Neural progenitor cell (in vitro differentiated cells): ENCODE measurements around the gene RGPD8. TPM values are rescaled to one million over a fixed set of nuclear protein-coding genes. Genes with fewer than 3 reads are reported as not detected.
"Not testable (repeated sequence)": the region's sequence is repeated elsewhere in the genome, so short reads cannot be mapped to it uniquely, and the experiment has no call there.

Experiments used
- DNase-seq: peaks from one replicate; pipeline ENCODE4 v3.0.0-alpha.2; 2016; ENCODE audit warnings: low spot score
- H2AFZ ChIP-seq: fragments of 200-600 bp; sonication (generic); replicated peaks from 2 replicates; pipeline ENCODE4 v1.6.1; 2016; ENCODE audit warnings: antibody characterized with exemption
- H3F3A ChIP-seq: fragments of 200-600 bp; sonication (generic); 2 replicates; pipeline ENCODE4 v1.6.1; 2016; ENCODE audit warnings: antibody characterized with exemption, low read depth
- H3K27ac ChIP-seq: fragments of 200-600 bp; sonication (generic); 2 replicates; pipeline ENCODE4 v1.5.1; 2016; ENCODE audit warnings: mild to moderate bottlenecking
- H3K27me3 ChIP-seq: fragments of 200-600 bp; sonication (generic); 2 replicates; pipeline ENCODE4 v1.6.1; 2016; ENCODE audit warnings: mild to moderate bottlenecking, moderate library complexity
- H3K36me3 ChIP-seq: fragments of 200-600 bp; sonication (generic); 2 replicates; pipeline ENCODE4 v1.5.1; 2016
- H3K4me1 ChIP-seq: fragments of 200-600 bp; sonication (generic); 2 replicates; pipeline ENCODE4 v1.6.1; 2016; ENCODE audit warnings: mixed run types
- H3K4me2 ChIP-seq: fragments of 200-600 bp; sonication (generic); 2 replicates; pipeline ENCODE4 v1.6.1; 2016
- H3K4me3 ChIP-seq: fragments of 200-600 bp; sonication (generic); 2 replicates; pipeline ENCODE4 v1.5.1; 2016
- H3K79me2 ChIP-seq: fragments of 200-600 bp; sonication (generic); 2 replicates; pipeline ENCODE4 v1.6.1; 2016; ENCODE audit warnings: low read depth
- H3K9ac ChIP-seq: fragments of 200-600 bp; sonication (generic); 2 replicates; pipeline ENCODE4 v1.6.1; 2016
- H3K9me3 ChIP-seq: fragments of 200-600 bp; sonication (generic); 2 replicates; pipeline ENCODE4 v1.5.1; 2016; ENCODE audit warnings: low read depth
- H4K20me1 ChIP-seq: fragments of 200-600 bp; sonication (generic); 2 replicates; pipeline ENCODE4 v1.6.1; 2016; ENCODE audit warnings: low read depth
- H3K27ac Mint-ChIP-seq: 3 replicates; pipeline ENCODE4 v1.8.0; 2021; ENCODE audit warnings: mixed read lengths
- H3K27me3 Mint-ChIP-seq: 2 replicates; pipeline ENCODE4 v1.8.0; 2022; ENCODE audit warnings: low read depth, mild to moderate bottlenecking, inconsistent platforms, moderate library complexity, mixed read lengths; ENCODE audit not compliant: insufficient read depth
- H3K36me3 Mint-ChIP-seq: 3 replicates; pipeline ENCODE4 v1.8.0; 2021; ENCODE audit warnings: mixed read lengths
- H3K4me1 Mint-ChIP-seq: 3 replicates; pipeline ENCODE4 v1.8.0; 2021; ENCODE audit warnings: mixed read lengths
- H3K4me3 Mint-ChIP-seq: 3 replicates; pipeline ENCODE4 v1.8.0; 2021; ENCODE audit warnings: mild to moderate bottlenecking, moderate library complexity, mixed read lengths
- H3K9me3 Mint-ChIP-seq: 3 replicates; pipeline ENCODE4 v1.8.0; 2020; ENCODE audit warnings: mixed read lengths
- CTCF ChIP-seq: fragments of 200-600 bp; sonication (generic); IDR thresholded peaks from 2 replicates; pipeline ENCODE4 v1.5.1; 2017; ENCODE audit warnings: antibody characterized with exemption, mild to moderate bottlenecking
- total RNA-seq: library from RNA; depleted of rRNA; stranded (reverse); fragments of >200 nt; gene quantifications from 2 replicates; pipeline ENCODE4 v1.2.3, GENCODE V29; 2015; ENCODE audit warnings: low replicate concordance

RGPD8 gene
- total RNA-seq, 1 donor from 2014 or later = 11.1 TPM

GRCh38 chr2:112416860-112417259, 16.6 kb downstream of the RGPD8 start:
- DNase-seq, H4K20me1 ChIP-seq, H3K27me3 ChIP-seq, H3K4me1 ChIP-seq, H3K79me2 ChIP-seq, H3K36me3 ChIP-seq, H3K9me3 ChIP-seq, H3K4me3 ChIP-seq, H3K4me2 ChIP-seq, H3F3A ChIP-seq, H3K4me1 Mint-ChIP-seq, H3K9me3 Mint-ChIP-seq, H3K27ac ChIP-seq, H3K4me3 Mint-ChIP-seq, H2AFZ ChIP-seq, H3K36me3 Mint-ChIP-seq, H3K9ac ChIP-seq, H3K27me3 Mint-ChIP-seq, H3K27ac Mint-ChIP-seq: not testable (repeated sequence)
- TF ChIP-seq CTCF = peak; percentile 19

- H3K27me3 Mint-ChIP-seq, H3K27ac ChIP-seq, H3K27ac Mint-ChIP-seq, H3K79me2 ChIP-seq, H3K36me3 ChIP-seq, H2AFZ ChIP-seq, H3K4me1 Mint-ChIP-seq, DNase-seq, H3K4me3 Mint-ChIP-seq, H3F3A ChIP-seq, H3K9me3 Mint-ChIP-seq, H3K4me1 ChIP-seq, H3K4me2 ChIP-seq, H3K9ac ChIP-seq, H3K27me3 ChIP-seq, H3K9me3 ChIP-seq, H3K4me3 ChIP-seq, H3K36me3 Mint-ChIP-seq, H4K20me1 ChIP-seq: not testable (repeated sequence)
Measured at GRCh38 chr2:112360055-112360454, 73.4 kb downstream of the RGPD8 start.

GRCh38 chr2:112354335-112354734, 79.1 kb downstream of the RGPD8 start:
- not testable (repeated sequence) for H3F3A ChIP-seq, H3K9me3 Mint-ChIP-seq, H3K4me1 ChIP-seq, H3K36me3 ChIP-seq, H3K4me2 ChIP-seq, H3K27me3 Mint-ChIP-seq, H3K27ac ChIP-seq, H3K4me3 ChIP-seq, H3K27ac Mint-ChIP-seq, H3K4me1 Mint-ChIP-seq, H4K20me1 ChIP-seq, H3K4me3 Mint-ChIP-seq, DNase-seq, H2AFZ ChIP-seq, H3K79me2 ChIP-seq, H3K9ac ChIP-seq, H3K27me3 ChIP-seq, H3K36me3 Mint-ChIP-seq, H3K9me3 ChIP-seq

GRCh38 chr2:112352809-112353603, 80.4 kb downstream of the RGPD8 start:
- not testable (repeated sequence) for DNase-seq, H3K4me3 Mint-ChIP-seq, H3K4me3 ChIP-seq, H2AFZ ChIP-seq, H3K9me3 ChIP-seq, H3F3A ChIP-seq, H3K4me2 ChIP-seq, H3K4me1 Mint-ChIP-seq, H3K79me2 ChIP-seq, H3K9ac ChIP-seq, H3K36me3 ChIP-seq, H3K27ac ChIP-seq, H3K27me3 ChIP-seq, H4K20me1 ChIP-seq, H3K36me3 Mint-ChIP-seq, H3K27me3 Mint-ChIP-seq, H3K4me1 ChIP-seq, H3K9me3 Mint-ChIP-seq, H3K27ac Mint-ChIP-seq

- H3K27me3 Mint-ChIP-seq, H3K27ac Mint-ChIP-seq, H3F3A ChIP-seq, H3K9ac ChIP-seq, H3K9me3 ChIP-seq, DNase-seq, H3K4me3 Mint-ChIP-seq, H3K9me3 Mint-ChIP-seq, H4K20me1 ChIP-seq, H2AFZ ChIP-seq, H3K4me2 ChIP-seq, H3K36me3 ChIP-seq, H3K27me3 ChIP-seq, H3K27ac ChIP-seq, H3K36me3 Mint-ChIP-seq, H3K4me1 ChIP-seq, H3K4me3 ChIP-seq, H3K4me1 Mint-ChIP-seq, H3K79me2 ChIP-seq: not testable (repeated sequence)
Measured at GRCh38 chr2:112352292-112352691, 81.2 kb downstream of the RGPD8 start.
